NCI-H1930 (cell line): ENCODE data around the gene GALNT2.

Experiments used
- DNase-seq, 2 experiments: peaks; one replicate each; lab custom pipeline; 2025; lab: John Stamatoyannopoulos, UW

The GALNT2 gene

GRCh38 chr1:230188826-230189225, 121.8 kb downstream of the GALNT2 start:
- no peak for DNase-seq

GRCh38 chr1:230189341-230189740, 122.3 kb downstream of the GALNT2 start:
- DNase-seq, result no peak

GRCh38 chr1:230189824-230190223, 122.8 kb downstream of the GALNT2 start:
- DNase-seq, result no peak

GRCh38 chr1:230191079-230191804, 124.2 kb downstream of the GALNT2 start:
- no peak for DNase-seq

- DNase-seq, result no peak
Measured at GRCh38 chr1:230191855-230192254, 124.8 kb downstream of the GALNT2 start.

- no peak for DNase-seq
Measured at GRCh38 chr1:230194525-230194924, 127.5 kb downstream of the GALNT2 start.

- DNase-seq, result no peak
Measured at GRCh38 chr1:230195199-230195598, 128.2 kb downstream of the GALNT2 start.

- no peak for DNase-seq
Measured at GRCh38 chr1:230196077-230196476, 129.0 kb downstream of the GALNT2 start.

GRCh38 chr1:230197644-230198567, 130.9 kb downstream of the GALNT2 start:
- no peak for DNase-seq

- no peak for DNase-seq
Measured at GRCh38 chr1:230199034-230199433, 132.0 kb downstream of the GALNT2 start.

GRCh38 chr1:230199554-230199953, 132.5 kb downstream of the GALNT2 start:
- no peak for DNase-seq

GRCh38 chr1:230200276-230200675, 133.2 kb downstream of the GALNT2 start:
- no peak for DNase-seq

- DNase-seq, result no peak
Measured at GRCh38 chr1:230201445-230201844, 134.4 kb downstream of the GALNT2 start.

- DNase-seq, result no peak
Measured at GRCh38 chr1:230204842-230205241, 137.8 kb downstream of the GALNT2 start.

GRCh38 chr1:230205719-230206198, 138.7 kb downstream of the GALNT2 start:
- no peak for DNase-seq

GRCh38 chr1:230206207-230206606, 139.2 kb downstream of the GALNT2 start:
- no peak for DNase-seq

GRCh38 chr1:230206976-230207375, 139.9 kb downstream of the GALNT2 start:
- DNase-seq, result no peak

GRCh38 chr1:230207598-230207997, 140.6 kb downstream of the GALNT2 start:
- no peak for DNase-seq

GRCh38 chr1:230208619-230209261, 141.7 kb downstream of the GALNT2 start:
- DNase-seq, result no peak

GRCh38 chr1:230210326-230210980, 143.4 kb downstream of the GALNT2 start:
- no peak for DNase-seq

- DNase-seq, result no peak
Measured at GRCh38 chr1:230210981-230211336, 143.9 kb downstream of the GALNT2 start.
